Kidney capillary endothelial cell (primary cell): ENCODE data around the gene GFOD2.

Experiments used
- DNase-seq: peaks from one replicate; pipeline ENCODE4 v3.0.0-alpha.2; 2018; ENCODE audit warnings: low spot score

GFOD2 gene

DNA sequence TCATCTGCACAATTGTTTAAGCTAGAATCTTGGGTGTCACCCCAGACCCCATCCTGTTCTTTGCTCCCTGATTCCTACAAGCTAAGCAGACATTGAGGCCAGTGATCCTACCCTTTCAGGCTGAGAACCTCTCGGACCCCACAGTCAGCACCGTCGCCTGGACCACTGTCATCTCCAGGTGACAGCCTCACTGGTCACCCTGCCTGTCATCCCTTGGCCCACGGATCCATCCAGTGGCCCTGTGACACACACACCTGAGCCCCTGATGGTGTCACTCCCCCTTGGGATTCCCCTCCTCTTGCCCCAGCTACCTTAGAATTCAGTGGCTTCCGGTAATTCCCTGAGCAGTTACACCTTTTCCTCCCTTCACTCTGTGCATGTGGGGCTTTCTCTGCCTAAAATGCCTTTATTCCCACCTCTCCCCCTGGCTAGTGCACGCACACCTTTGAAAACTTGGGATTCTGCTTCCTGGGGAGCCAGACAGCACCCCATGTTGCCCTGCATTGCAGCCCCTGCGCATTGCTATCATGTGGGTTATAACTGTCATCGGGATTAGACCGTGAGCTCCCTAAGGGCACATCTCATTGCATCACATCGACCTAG is 49.5 kb downstream of the GFOD2 start:
- no peak for DNase-seq

DNA sequence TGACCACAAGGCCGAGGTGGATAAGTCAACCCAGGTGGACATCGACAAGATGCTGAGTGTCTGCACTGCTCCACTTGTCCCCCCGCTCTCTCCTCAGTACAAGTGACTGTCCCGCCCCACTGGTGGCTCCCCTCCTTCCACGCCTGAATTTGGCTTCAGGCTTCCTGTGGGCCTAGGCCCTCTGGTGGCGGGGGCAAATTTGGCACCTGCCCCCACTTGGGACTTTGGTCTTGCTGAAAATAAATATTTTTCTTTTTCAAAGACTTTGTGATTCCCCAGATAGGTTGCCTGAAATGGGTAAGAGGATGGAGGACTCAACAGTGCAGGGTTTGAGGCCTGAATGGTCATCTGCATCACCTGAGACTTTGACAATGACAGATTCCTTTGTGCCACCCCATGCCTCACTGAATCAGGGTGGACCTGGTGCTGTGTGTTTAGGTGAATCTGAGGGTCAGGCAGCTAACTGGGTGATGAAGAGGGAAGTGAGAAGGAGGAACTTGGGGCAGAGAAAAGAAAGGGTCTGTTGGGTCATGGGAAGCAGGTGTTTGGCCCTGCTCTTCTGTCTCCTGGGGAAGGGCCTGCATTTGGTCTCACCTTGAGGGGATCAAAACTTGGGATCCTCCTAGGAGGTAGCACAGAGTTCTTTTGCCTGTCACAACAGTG is 50.5 kb downstream of the GFOD2 start:
- DNase-seq, result no peak

DNA sequence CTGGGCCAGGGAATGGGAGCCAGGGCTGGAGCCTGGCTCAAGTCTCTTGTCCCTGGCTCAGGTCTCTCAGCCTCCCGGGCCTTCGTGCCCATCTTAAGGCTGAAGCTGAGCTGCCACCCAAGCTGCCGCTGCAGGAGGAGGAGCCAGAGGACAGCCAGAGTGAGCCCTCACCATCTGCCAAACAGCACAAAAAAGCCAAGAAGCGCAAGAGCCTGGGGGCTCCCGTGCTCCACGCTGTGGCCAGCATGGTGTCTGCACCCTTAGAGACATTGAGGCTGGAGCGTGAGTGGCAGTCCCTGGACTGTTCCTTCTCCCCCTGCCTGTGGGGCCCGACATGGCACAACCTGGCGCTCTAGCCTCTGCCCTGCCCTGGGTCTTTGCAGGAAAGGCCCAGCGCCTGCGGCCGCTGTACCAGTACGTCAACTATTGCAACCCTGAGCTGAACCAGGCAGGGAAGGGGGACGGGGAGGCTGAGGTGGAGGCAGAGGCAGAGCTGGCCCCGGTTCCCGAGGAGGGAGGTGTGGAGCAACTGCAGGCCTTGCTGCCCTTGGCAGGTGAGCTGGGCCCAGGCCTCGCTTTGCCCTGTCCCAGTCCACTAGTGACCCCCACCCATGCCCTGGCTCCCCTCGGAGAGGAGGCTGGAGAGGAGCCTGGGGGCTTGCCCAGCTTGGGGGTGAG is 51.2 kb downstream of the GFOD2 start:
- DNase-seq, result peak; percentile 88

GRCh38 chr16:67667453-67667816 is 51.7 kb downstream of the GFOD2 start:
- no peak for DNase-seq

DNA sequence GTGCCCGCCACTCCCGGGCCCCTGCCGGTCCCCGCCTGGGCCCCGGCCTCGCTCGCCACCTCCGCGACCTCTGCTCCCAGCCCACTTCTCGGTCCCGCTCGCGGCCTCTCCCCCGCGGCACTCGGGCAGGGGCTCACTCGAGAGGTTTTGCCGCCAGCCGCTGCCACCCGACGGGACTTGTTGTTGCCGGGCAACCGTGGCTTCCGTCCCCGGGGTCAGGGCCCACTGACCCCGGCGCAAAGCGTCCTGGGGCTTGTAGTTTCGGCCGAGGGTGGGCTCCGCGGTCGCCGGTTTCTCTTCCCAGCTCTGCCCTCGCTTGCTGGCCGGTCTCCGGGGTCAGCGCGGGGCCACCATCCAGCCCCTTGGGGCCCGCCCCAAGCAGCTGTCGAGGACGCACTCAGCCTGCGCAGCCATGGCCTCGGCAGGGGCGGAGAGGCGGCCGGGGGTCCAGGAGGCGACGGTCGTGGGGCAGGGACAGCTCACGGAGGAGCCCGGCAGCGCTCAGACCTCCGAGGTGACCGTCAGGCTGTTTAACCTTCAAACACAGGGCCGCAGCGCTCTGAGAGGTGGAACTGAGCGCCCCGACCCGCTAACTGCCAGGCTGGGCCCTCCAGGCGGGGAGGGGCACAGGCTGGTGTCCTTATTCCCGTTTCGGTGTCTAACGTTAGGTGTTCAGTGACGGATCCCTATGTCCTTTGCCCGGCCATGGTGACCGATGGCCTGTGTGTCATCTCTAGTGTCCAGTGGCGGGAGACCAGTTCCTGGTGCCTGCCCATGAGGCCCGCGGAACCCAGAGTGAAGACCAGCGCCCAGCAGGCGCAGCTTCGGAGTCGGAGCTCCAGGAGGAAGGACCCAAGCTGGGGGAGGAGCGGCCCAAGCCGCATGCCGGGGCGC is 52.3 kb downstream of the GFOD2 start, which contains the start of the genes C16orf86 and ENKD1:
C16orf86 (plus strand) TSS at position 256 of the 894 bp plus-strand sequence; CDS start at position 413, 157 bp downstream.
ENKD1 (minus strand) TSS at position 192 of the 894 bp plus-strand sequence. CDS start 308 bp downstream, outside the sequence.
- DNase-seq, result peak; percentile 80

DNA sequence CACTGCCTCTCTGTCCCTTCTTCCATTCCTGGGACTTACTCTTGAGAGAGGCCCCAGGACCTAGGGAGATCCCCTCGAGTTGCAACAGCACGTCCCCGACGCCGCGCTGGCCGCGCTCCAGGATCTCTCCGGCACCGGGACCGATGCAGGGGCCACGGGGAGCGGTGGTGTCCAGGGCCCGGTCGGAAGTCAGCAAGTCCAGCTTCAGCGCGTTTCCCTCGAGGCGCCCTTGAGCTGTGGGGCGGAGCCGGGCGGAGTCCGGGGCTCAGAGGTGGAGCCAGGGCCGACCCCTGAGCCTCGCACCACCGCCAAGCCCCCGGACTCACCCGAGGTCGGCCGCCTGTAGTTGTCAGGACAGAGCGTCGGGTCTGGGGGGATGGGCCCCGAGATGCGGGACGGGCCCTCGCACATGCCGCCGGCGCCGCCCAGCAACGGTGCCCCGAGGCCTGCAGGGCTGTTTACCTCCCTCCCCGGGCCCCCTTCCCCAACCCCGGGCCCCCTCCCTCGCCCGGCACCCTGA is 53.0 kb downstream of the GFOD2 start:
- DNase-seq, result no peak

- DNase-seq, result no peak
These were observed 53.5 kb downstream of the GFOD2 start for GRCh38 chr16:67665598-67665997.

DNA sequence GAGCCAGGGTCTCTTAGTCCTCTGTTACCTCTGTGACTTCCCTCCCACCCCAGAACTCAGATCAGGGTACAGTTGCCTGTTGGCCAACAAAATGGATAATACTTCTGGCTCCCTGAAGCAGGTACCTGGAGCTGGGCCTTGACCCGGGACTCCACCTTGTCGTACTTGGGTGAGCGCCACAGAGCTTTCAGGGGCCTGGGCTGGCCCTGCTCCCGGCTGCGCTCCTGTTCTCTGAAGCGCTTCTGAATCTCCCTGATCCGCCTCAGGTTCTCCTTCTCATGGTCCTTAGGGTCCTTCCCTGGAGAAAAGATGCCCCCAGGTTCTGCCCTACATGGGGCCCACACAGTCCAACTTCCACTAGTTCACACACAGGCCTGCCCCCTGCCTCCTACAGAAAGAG is 54.2 kb downstream of the GFOD2 start:
- no peak for DNase-seq

- no peak for DNase-seq
These were observed 54.9 kb downstream of the GFOD2 start for GRCh38 chr16:67664258-67664657.

- DNase-seq, result no peak
These were observed 55.3 kb downstream of the GFOD2 start for GRCh38 chr16:67663877-67664222.

DNA sequence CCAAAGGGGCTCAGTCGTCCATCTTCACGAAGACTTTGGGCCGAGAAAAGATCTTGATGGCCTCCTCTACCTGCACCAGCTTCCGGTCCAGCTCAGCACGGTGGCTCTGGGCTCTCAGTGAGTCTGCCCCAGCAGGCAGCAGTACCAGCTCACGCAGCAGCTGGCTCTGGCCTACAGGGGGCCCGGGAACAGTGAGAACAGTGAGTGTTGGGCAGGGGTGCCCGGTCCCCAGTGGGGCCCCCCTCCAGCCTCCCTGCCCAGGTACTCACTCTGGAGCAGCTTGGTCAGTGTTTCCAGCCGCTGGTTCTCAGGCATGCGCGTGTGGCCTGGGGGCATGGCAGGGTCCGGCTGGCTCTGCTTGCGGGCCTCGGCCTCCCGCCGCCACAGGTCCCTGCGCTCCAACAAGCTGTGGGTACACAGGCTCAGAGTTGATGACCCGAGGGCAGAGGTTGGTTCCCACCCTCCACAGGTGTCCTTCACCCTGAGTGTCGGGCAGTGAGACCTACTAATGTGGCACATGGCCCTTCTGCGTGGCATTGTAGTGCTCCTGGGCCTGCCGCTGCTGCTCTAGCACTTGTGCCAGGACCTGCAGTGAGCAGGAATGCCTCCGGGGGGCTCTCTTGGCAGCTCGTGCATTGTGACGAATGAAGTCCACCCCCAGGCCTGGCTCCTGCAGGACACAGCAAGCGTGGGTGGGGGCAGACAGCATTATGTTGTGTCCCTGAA is 55.8 kb downstream of the GFOD2 start:
- no peak for DNase-seq

DNA sequence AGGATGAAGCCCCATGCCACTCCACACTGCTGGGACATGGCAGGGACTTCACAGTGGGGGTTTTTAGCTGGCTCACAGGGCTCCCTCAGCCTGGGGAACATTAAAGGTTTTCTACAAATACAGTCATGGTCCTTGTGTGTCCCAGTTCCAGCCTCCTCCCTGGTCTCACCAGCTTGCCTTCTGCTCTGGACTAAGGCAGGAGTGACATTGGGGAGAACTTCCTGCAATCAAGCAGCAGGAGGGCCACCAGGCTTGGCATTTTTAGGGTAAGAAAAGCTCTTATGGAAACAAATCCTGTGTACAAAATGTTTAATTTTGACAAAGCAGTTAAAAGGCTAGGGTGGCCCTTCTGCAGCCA is 56.5 kb downstream of the GFOD2 start:
- DNase-seq, result no peak

- DNase-seq, result no peak
These were observed 57.0 kb downstream of the GFOD2 start for GRCh38 chr16:67661886-67662652.

DNA sequence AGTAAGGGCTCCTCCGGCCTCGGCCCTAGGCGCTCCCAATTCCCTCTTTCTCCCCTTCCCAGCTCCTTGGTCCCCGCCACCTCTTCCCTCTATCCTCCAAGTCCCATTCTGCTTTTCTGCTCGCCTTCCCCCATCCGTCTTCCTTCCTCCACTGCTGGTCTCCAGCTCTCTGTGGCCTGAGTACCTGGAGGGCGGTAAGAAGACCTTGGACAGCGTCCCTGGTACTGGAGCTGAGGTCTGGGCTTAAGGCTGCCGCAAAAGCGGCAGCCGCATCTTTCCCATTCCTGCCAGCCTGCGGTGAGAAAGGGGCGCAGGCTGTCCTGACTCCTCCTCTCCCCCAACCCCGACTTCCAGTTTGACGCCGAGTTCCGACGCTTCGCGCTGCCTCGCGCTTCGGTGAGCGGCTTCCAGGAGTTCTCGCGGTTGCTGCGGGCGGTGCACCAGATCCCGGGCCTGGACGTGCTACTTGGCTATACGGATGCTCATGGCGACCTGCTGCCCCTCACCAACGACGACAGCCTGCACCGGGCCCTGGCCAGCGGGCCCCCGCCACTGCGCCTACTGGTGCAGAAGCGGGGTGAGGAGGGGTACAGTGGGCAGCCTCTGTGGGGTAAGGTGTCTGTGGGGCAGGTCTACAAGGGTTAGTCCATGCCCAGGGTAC is 57.9 kb downstream of the GFOD2 start:
- DNase-seq, result no peak

DNA sequence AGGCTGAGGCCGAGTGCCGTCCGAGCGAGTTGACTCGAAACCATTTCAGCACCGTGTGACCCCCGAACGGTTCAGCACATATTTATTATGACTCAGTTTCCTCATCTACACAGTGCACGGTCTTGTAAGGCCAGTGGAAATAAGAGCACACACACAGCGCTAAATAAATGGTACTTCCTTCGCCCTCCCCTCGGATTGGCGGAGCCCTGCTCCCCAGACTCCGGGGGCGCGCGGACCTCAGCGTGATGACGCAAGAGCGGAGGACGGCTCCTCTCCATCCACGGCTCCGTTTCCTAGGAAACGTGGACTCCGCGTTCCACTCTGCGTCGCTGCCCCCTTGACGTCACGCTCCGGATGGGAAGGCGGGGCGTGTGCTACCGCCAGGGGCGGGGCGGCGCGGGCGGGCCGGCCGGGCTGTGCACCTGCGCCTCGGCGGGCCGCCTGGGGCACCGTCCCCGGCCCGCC is 58.5 kb downstream of the GFOD2 start, which contains the start of gene PARD6A:
PARD6A (plus strand) TSS at position 397 of the 465 bp plus-strand sequence. CDS start 79 bp downstream, outside the sequence.
- peak; percentile 89 for DNase-seq

DNA sequence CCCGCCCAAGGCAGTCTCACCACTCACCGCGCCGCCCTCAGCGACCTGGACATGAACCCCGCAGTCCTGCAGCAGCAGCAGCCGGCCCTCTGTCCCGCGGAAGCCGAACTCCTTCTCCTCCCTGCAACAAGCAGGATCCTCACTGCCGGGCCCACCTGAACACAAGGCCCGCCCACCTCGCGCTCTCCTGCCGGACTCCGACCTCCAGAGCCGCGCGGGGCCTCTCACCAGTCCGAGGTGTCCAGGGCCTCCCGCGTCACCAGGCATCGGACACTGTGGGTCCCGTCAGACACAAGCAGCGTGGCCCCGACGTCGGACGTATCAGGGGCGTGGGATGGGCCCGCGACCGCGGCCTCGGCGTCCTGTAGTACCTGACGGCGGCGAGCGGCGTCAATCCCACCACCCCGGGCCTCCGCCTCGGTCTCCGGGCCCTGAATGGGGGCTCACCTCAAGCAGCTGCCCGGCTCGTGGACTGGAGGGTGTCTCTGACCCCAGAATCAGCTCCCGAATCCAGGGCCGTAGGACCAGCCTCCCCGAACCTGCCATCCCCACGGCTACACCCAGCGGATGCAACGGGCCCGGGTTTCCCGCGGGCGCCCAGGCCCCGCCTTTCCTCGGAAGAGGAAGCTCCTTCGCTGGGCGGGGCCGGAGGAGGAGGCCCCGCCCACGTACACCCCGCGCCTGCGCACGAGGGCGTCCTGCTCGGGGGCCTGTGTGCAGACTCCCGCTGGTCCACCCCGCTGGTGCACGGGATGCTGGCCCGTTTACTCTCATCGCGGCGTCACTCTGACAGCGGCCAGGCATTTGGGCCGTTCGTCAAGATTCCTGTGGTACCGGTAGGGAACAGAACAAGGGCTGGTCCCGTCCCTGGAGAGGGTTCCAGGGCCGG is 59.2 kb downstream of the GFOD2 start, which contains the start of gene ACD:
ACD (minus strand) TSS at position 586 of the 889 bp plus-strand sequence; CDS start at position 546, 40 bp downstream.
- peak; percentile 83 for DNase-seq

- no peak for DNase-seq
These were observed 60.1 kb downstream of the GFOD2 start for GRCh38 chr16:67658849-67659674.
